GM12892 (cell line): ENCODE results near the gene IMPG2.

Source experiments
- DNase-seq: peaks from one replicate; pipeline ENCODE4 v3.0.0; 2011; ENCODE audit not compliant: insufficient read length
- FAIRE-seq: peaks from 2 replicates; lab custom pipeline; 2011; peaks lifted over from hg19 to GRCh38; lab: Jason Lieb, UNC
- POLR2A ChIP-seq: IDR thresholded peaks from 2 replicates; pipeline ENCODE4 v1.6.1; 2011; ENCODE audit warnings: low read depth, low read length, control low read depth
- POLR2AphosphoS5 ChIP-seq: IDR thresholded peaks from 2 replicates; pipeline ENCODE4 v1.6.1; 2011; ENCODE audit warnings: low read depth, low read length, control low read depth
- TAF1 ChIP-seq: IDR thresholded peaks from 2 replicates; pipeline ENCODE4 v1.6.1; 2011; ENCODE audit warnings: low read depth, mild to moderate bottlenecking, control low read depth, low read length, borderline replicate concordance

Gene IMPG2

GRCh38 chr3:101303836-101304235, 16.5 kb downstream of the IMPG2 start:
- FAIRE-seq = no peak
- TF ChIP-seq POLR2AphosphoS5 (no peak), TAF1 (no peak), POLR2A (no peak)
- no peak for DNase-seq

- FAIRE-seq (peak; percentile 53), DNase-seq (no peak)
- TF ChIP-seq TAF1 (no peak), POLR2AphosphoS5 (no peak), POLR2A (no peak)
Observed at GRCh38 chr3:101303089-101303731, 17.2 kb downstream of the IMPG2 start.

- TF ChIP-seq POLR2A (no peak), POLR2AphosphoS5 (no peak), TAF1 (no peak)
- FAIRE-seq = no peak
- no peak for DNase-seq
Observed at GRCh38 chr3:101300073-101300472, 20.3 kb downstream of the IMPG2 start.

- DNase-seq (no peak), FAIRE-seq (no peak)
- TF ChIP-seq POLR2A (no peak), TAF1 (no peak), POLR2AphosphoS5 (no peak)
Observed at GRCh38 chr3:101292027-101292426, 28.3 kb downstream of the IMPG2 start.

GRCh38 chr3:101288294-101288693, 32.1 kb downstream of the IMPG2 start:
- no peak for FAIRE-seq
- TF ChIP-seq TAF1 = no peak
- TF ChIP-seq POLR2A = no peak
- TF ChIP-seq POLR2AphosphoS5 = no peak
- no peak for DNase-seq

GRCh38 chr3:101284757-101285156, 35.6 kb downstream of the IMPG2 start:
- no peak for DNase-seq
- no peak for FAIRE-seq
- TF ChIP-seq TAF1 = no peak
- no peak for TF ChIP-seq POLR2AphosphoS5
- no peak for TF ChIP-seq POLR2A

- no peak for TF ChIP-seq TAF1
- no peak for TF ChIP-seq POLR2AphosphoS5
- no peak for TF ChIP-seq POLR2A
- DNase-seq (no peak), FAIRE-seq (no peak)
Observed at GRCh38 chr3:101281521-101282030, 38.8 kb downstream of the IMPG2 start.

GRCh38 chr3:101279765-101280385, 40.5 kb downstream of the IMPG2 start:
- no peak for TF ChIP-seq POLR2A
- TF ChIP-seq TAF1 = no peak
- TF ChIP-seq POLR2AphosphoS5 = no peak
- FAIRE-seq (no peak), DNase-seq (no peak)

- TF ChIP-seq POLR2AphosphoS5 (no peak), TAF1 (no peak), POLR2A (no peak)
- no peak for FAIRE-seq
- DNase-seq = no peak
Observed at GRCh38 chr3:101279162-101279561, 41.2 kb downstream of the IMPG2 start.

- no peak for FAIRE-seq
- TF ChIP-seq POLR2AphosphoS5 (no peak), POLR2A (no peak), TAF1 (no peak)
- no peak for DNase-seq
Observed at GRCh38 chr3:101278727-101279126, 41.6 kb downstream of the IMPG2 start.

- no peak for FAIRE-seq
- DNase-seq = no peak
- TF ChIP-seq POLR2A = no peak
- TF ChIP-seq TAF1 = no peak
- TF ChIP-seq POLR2AphosphoS5 = no peak
Observed at GRCh38 chr3:101273608-101274007, 46.8 kb downstream of the IMPG2 start.

- TF ChIP-seq TAF1 (no peak), POLR2A (no peak), POLR2AphosphoS5 (no peak)
- DNase-seq = no peak
- FAIRE-seq = no peak
Observed at GRCh38 chr3:101273156-101273555, 47.2 kb downstream of the IMPG2 start.
